ENCODE data around the gene CCNI2. TPM values are rescaled to one million over a fixed set of nuclear protein-coding genes. Genes with fewer than 3 reads are reported as not detected.

CCNI2 gene
- total and polyA plus RNA-seq, 9 of the 15 experiments (the other 6 are each of a cell fraction or from before 2014, with no cell fraction given) = 0.05 to 1.7 (median 0.81) TPM; not detected in 5

DNA sequence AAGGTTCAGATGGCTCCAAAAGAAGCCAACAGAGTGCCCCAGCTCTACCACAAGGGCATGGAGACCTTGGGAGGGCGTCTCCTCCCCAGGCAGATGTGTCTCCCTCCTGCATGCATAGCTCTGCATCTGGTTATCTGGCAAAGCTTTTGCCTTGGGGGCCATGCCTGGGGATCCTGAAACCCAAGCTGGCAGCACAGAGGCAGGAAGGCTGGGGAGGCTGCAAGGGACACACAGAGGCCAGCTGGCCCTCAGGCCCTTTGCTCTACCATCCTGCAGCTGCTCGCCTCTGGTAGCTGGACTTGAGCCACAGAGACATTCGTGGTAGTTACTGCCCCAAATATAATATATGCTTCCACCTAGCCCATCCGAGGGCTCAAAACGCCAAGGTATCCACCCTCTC is 25.9 kb downstream of the CCNI2 start:
- H3K9ac ChIP-seq (ENCODE audit: insufficient read depth in 1 of 2, low read depth in 2 of 2, low read length in 2 of 2) = peak overlapping the region in 1 of 2 experiments; percentile 90; a peak in 2 of 4 replicates
- intact Hi-C loops (cut with micrococcal nuclease) = no loop called here
- FAIRE-seq = no peak

More for the DNA sequence above, 25.9 kb downstream of the CCNI2 start:
- ATAC-seq (no peak), DNase-seq (ENCODE audit: extremely low read depth in 1 of 4, low spot score in 3 of 4) (no peak)
- Histone ChIP-seq H3K79me2 (ENCODE audit: control insufficient read depth, insufficient read depth, low read length) (peaks cover 97% of the 10 kb centered on the region), H3K4me1 (replicated peaks in 1 of 2; ENCODE audit: control insufficient read depth in 2 of 2, insufficient read depth in 2 of 2, low read length in 2 of 2) (peaks cover 39 to 52% of the 10 kb centered on the region in 2 experiments), H3K4me2 (ENCODE audit: insufficient read depth, low read length) (peak overlapping the region; percentile 88; the same call in 1 of the 2 replicates), H3K27ac (ENCODE audit: extremely low read depth, low read depth, low read length) (no peak overlapping the region), H4K20me1 (replicated peaks; ENCODE audit: control insufficient read depth, insufficient read depth, low read length) (peaks cover 14% of the 10 kb centered on the region), H3K27me3 (ENCODE audit: control insufficient read depth in 2 of 2, insufficient read depth in 2 of 2, low read length in 2 of 2) (no peaks in the 10 kb centered on the region), H3K9me1 (ENCODE audit: control insufficient read depth, insufficient read depth, low read length) (no peaks in the 10 kb centered on the region), H3K9me3 (replicated peaks; ENCODE audit: control insufficient read depth, insufficient read depth, low read depth, low read length) (no peaks in the 10 kb centered on the region), H2AFZ (ENCODE audit: low read depth, low read length) (no peak overlapping the region), H3K36me3 (ENCODE audit: control insufficient read depth, insufficient read depth, low read length) (peaks cover 48% of the 10 kb centered on the region; the same call in 2 of the 3 replicates), H3K4me3 (no peak overlapping the region)
- TF ChIP-seq NR2C2 (CRISPR knock-in tag; IDR thresholded peaks at IDR 0.05) = 0 out of 2 replicates have a peak, but pooled peaks have one; percentile 49
- no peak for TF ChIP-seq NR2C2 (tag; IDR thresholded peaks at IDR 0.05)
- TF ChIP-seq, protein P1, sequence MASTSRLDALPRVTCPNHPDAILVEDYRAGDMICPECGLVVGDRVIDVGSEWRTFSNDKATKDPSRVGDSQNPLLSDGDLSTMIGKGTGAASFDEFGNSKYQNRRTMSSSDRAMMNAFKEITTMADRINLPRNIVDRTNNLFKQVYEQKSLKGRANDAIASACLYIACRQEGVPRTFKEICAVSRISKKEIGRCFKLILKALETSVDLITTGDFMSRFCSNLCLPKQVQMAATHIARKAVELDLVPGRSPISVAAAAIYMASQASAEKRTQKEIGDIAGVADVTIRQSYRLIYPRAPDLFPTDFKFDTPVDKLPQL (IDR thresholded peaks at IDR 0.05; ENCODE audit: extremely low read depth, insufficient read length) = no peak
- no TSS peak for BruUV-seq (replicated peaks)
- ChIA-PET POLR2A (interaction anchor here (0.6 to 1.7 kb wide), 9 partner anchors 8 to 48 kb away, joined by 3 to 5 read pairs (median 3); no protein-coding TSS in a partner anchor), CTCF (ENCODE audit: low intra/inter-chr PET ratio) (no interaction called here)
- WGBS (ENCODE audit: insufficient coverage, low coverage, missing lambda C conversion rate) = 67% methylated on average over 5 of the region's 5 CpGs
- in situ Hi-C loops (cut with MboI) = no loop called here

All from K562 (cell line).